ENCODE measurements around the gene NCAPH2.

NCAPH2 gene

GRCh38 chr22:50550395-50550794, 42.4 kb downstream of the NCAPH2 start:
- DNase-seq: no peak

GRCh38 chr22:50551160-50551752, 43.2 kb downstream of the NCAPH2 start:
- DNase-seq: no peak

- DNase-seq: no peak
Measured at GRCh38 chr22:50553310-50553709, 45.3 kb downstream of the NCAPH2 start.

- DNase-seq: no peak
Measured at GRCh38 chr22:50556703-50557102, 48.7 kb downstream of the NCAPH2 start.

GRCh38 chr22:50560034-50560433, 52.0 kb downstream of the NCAPH2 start:
- no peak for DNase-seq

- DNase-seq: no peak
Measured at GRCh38 chr22:50561401-50562358, 53.7 kb downstream of the NCAPH2 start.

- DNase-seq: peak; percentile 99
Measured at GRCh38 chr22:50562523-50563412, 54.7 kb downstream of the NCAPH2 start, which contains the start of gene SYCE3. TSS of gene SYCE3 (minus strand) at chr22:50562919. CDS start at chr22:50556405, 6,514 bp downstream.

GRCh38 chr22:50563413-50564160, 55.6 kb downstream of the NCAPH2 start:
- DNase-seq: no peak

- DNase-seq: no peak
Measured at GRCh38 chr22:50564289-50564688, 56.3 kb downstream of the NCAPH2 start.

GRCh38 chr22:50567721-50568252, 59.8 kb downstream of the NCAPH2 start:
- DNase-seq: no peak

GRCh38 chr22:50568626-50569025, 60.6 kb downstream of the NCAPH2 start:
- no peak for DNase-seq

GRCh38 chr22:50569041-50569459, 61.0 kb downstream of the NCAPH2 start:
- no peak for DNase-seq

GRCh38 chr22:50569896-50570535, 62.0 kb downstream of the NCAPH2 start:
- no peak for DNase-seq

- DNase-seq: no peak
Measured at GRCh38 chr22:50570861-50571260, 62.8 kb downstream of the NCAPH2 start.

GRCh38 chr22:50571264-50572175, 63.5 kb downstream of the NCAPH2 start:
- DNase-seq: no peak

- no peak for DNase-seq
Measured at GRCh38 chr22:50572965-50573364, 64.9 kb downstream of the NCAPH2 start.

GRCh38 chr22:50573491-50574382, 65.7 kb downstream of the NCAPH2 start:
- no peak for DNase-seq

- DNase-seq: no peak
Measured at GRCh38 chr22:50574383-50574755, 66.3 kb downstream of the NCAPH2 start.

Measured in activated CD4-positive, alpha-beta T cell treated with anti-CD3 and anti-CD28 coated beads, Interleukin-10, Interleukin-2, amounts not matched to agents 100 ng/mL and 50 ng/mL, durations not matched to agents 16 hours and 8 hours (primary cell).